GM21825 (cell line): ENCODE measurements around the gene FBXO36.
"Not testable (repeated sequence)": the region's sequence is repeated elsewhere in the genome, so short reads cannot be mapped to it uniquely, and the experiment has no call there.

Source experiments
- ATAC-seq: cut with Tn5 transposase; IDR thresholded peaks from one replicate; pipeline ENCODE4 v1.9.1; 2021; ENCODE audit warnings: mild to moderate bottlenecking, moderate library complexity; ENCODE audit not compliant: unreplicated experiment

FBXO36 gene

GRCh38 chr2:229910147-229910831 is 12.0 kb upstream of the FBXO36 start:
- ATAC-seq = no peak

GRCh38 chr2:229910832-229911412 is 11.4 kb upstream of the FBXO36 start:
- ATAC-seq = no peak

- no peak for ATAC-seq
Measured at GRCh38 chr2:229914171-229914570, 8.1 kb upstream of the FBXO36 start.

GRCh38 chr2:229917793-229918192 is 4.5 kb upstream of the FBXO36 start:
- ATAC-seq = no peak

GRCh38 chr2:229920011-229920641 is 2.2 kb upstream of the FBXO36 start:
- ATAC-seq = no peak

GRCh38 chr2:229921101-229921891 is 1.0 kb upstream of the FBXO36 start:
- peak; percentile 23 for ATAC-seq

- peak; percentile 75 for ATAC-seq
Measured at GRCh38 chr2:229921892-229922448, 333 bp upstream of the FBXO36 start, which contains the start of gene TRIP12. TRIP12 (minus strand) TSS chr2:229922009; CDS start chr2:229880079, 41,930 bp downstream.

- not testable (repeated sequence) for ATAC-seq
Measured at GRCh38 chr2:229924541-229924940, 2.2 kb downstream of the FBXO36 start.

- no peak for ATAC-seq
Measured at GRCh38 chr2:229925201-229925600, 2.9 kb downstream of the FBXO36 start.

GRCh38 chr2:229927817-229928321 is 5.6 kb downstream of the FBXO36 start:
- no peak for ATAC-seq

- no peak for ATAC-seq
Measured at GRCh38 chr2:229930656-229931055, 8.4 kb downstream of the FBXO36 start.

- no peak for ATAC-seq
Measured at GRCh38 chr2:229931241-229931640, 8.9 kb downstream of the FBXO36 start.

GRCh38 chr2:229937537-229937936 is 15.2 kb downstream of the FBXO36 start:
- ATAC-seq = no peak

GRCh38 chr2:229942671-229943070 is 20.4 kb downstream of the FBXO36 start:
- no peak for ATAC-seq

GRCh38 chr2:229943171-229943570 is 20.9 kb downstream of the FBXO36 start:
- ATAC-seq = no peak

- ATAC-seq = no peak
Measured at GRCh38 chr2:229943770-229944449, 21.6 kb downstream of the FBXO36 start.

- ATAC-seq = no peak
Measured at GRCh38 chr2:229945975-229946374, 23.7 kb downstream of the FBXO36 start.

GRCh38 chr2:229947544-229947943 is 25.2 kb downstream of the FBXO36 start:
- ATAC-seq = no peak

GRCh38 chr2:229952256-229952835 is 30.0 kb downstream of the FBXO36 start:
- ATAC-seq = no peak

GRCh38 chr2:229955663-229956062 is 33.4 kb downstream of the FBXO36 start:
- ATAC-seq = no peak
